MM.1S (cell line): ENCODE results near the gene TSPAN4.

ENCODE experiments used
- DNase-seq: peaks from one replicate; pipeline ENCODE4 v3.0.0-alpha.2; 2015
- H2AFZ ChIP-seq: fragments of 300-600 bp; sonication (generic); 2 replicates; pipeline ENCODE4 v1.6.0; 2016; ENCODE audit warnings: antibody characterized with exemption, low read length
- H3F3A ChIP-seq: fragments of 300-600 bp; sonication (generic); 2 replicates; pipeline ENCODE4 v1.6.1; 2016; ENCODE audit warnings: mild to moderate bottlenecking, antibody characterized with exemption, low read length, moderate library complexity, mixed read lengths; ENCODE audit not compliant: insufficient read depth
- H3K27ac ChIP-seq: fragments of 300-600 bp; sonication (generic); 2 replicates; pipeline ENCODE4 v1.5.1; 2016; ENCODE audit warnings: mild to moderate bottlenecking, low read length
- H3K27me3 ChIP-seq: fragments of 300-600 bp; sonication (generic); replicated peaks from 2 replicates; pipeline ENCODE4 v1.6.0; 2016; ENCODE audit warnings: low read length; ENCODE audit not compliant: insufficient read depth
- H3K36me3 ChIP-seq: fragments of 300-600 bp; sonication (generic); replicated peaks from 2 replicates; pipeline ENCODE4 v1.6.1; 2016; ENCODE audit warnings: mild to moderate bottlenecking, low read length, mixed read lengths; ENCODE audit not compliant: insufficient read depth
- H3K4me1 ChIP-seq: fragments of 300-600 bp; sonication (generic); 2 replicates; pipeline ENCODE4 v1.6.1; 2016; ENCODE audit warnings: low read length, mixed read lengths
- H3K4me2 ChIP-seq: fragments of 300-600 bp; sonication (generic); 2 replicates; pipeline ENCODE4 v1.6.0; 2016; ENCODE audit warnings: low read depth, low read length
- H3K4me3 ChIP-seq: fragments of 300-600 bp; sonication (generic); 2 replicates; pipeline ENCODE4 v1.5.1; 2016; ENCODE audit warnings: low read length, mixed read lengths
- H3K79me2 ChIP-seq: fragments of 300-600 bp; sonication (generic); 2 replicates; pipeline ENCODE4 v1.6.1; 2016; ENCODE audit warnings: mixed run types, low read length, mixed read lengths
- H3K9ac ChIP-seq: fragments of 300-600 bp; sonication (generic); 2 replicates; pipeline ENCODE4 v1.6.1; 2016; ENCODE audit warnings: low read length, mixed read lengths
- H3K9me2 ChIP-seq: fragments of 300-600 bp; sonication (generic); replicated peaks from 2 replicates; pipeline ENCODE4 v1.6.1; 2016; ENCODE audit warnings: mild to moderate bottlenecking, low read length, mixed read lengths; ENCODE audit not compliant: insufficient read depth
- H3K9me3 ChIP-seq: fragments of 300-600 bp; sonication (generic); replicated peaks from 2 replicates; pipeline ENCODE4 v1.6.1; 2016; ENCODE audit warnings: mild to moderate bottlenecking, low read length, mixed read lengths; ENCODE audit not compliant: insufficient read depth
- H4K20me1 ChIP-seq: fragments of 300-600 bp; sonication (generic); 2 replicates; pipeline ENCODE4 v1.6.1; 2016; ENCODE audit warnings: mild to moderate bottlenecking, low read length, moderate library complexity, mixed read lengths; ENCODE audit not compliant: insufficient read depth
- CTCF ChIP-seq: fragments of 300-600 bp; sonication (generic); IDR thresholded peaks from 2 replicates; pipeline ENCODE4 v1.5.1; 2016; ENCODE audit warnings: antibody characterized with exemption, low read length, mixed read lengths
- EZH2 ChIP-seq: fragments of 300-600 bp; sonication (generic); optimal IDR thresholded peaks from 2 replicates; pipeline ENCODE3; 2017; ENCODE audit warnings: low read depth, mild to moderate bottlenecking, antibody characterized with exemption, low read length, mixed read lengths
- EZH2phosphoT487 ChIP-seq: fragments of 300-600 bp; sonication (generic); IDR thresholded peaks from 2 replicates; pipeline ENCODE4 v1.6.1; 2018; ENCODE audit warnings: antibody characterized with exemption, low read length

TSPAN4 gene

GRCh38 chr11:848380-848931 is 5.8 kb downstream of the TSPAN4 start:
- no peaks in the 10 kb centered on the region for H3F3A ChIP-seq
- DNase-seq: peak; percentile 49
- peaks cover 80% of the 10 kb centered on the region for H3K27me3 ChIP-seq
- peak overlapping the region; percentile 17; the same call in 1 of the 2 replicates for H3K4me3 ChIP-seq
- H3K9me2 ChIP-seq: no peaks in the 10 kb centered on the region
- no peaks in the 10 kb centered on the region for H3K36me3 ChIP-seq
- no peak overlapping the region for H3K27ac ChIP-seq
- TF ChIP-seq EZH2 (no peak), EZH2phosphoT487 (no peak), CTCF (peak; percentile 90)
- H3K4me1 ChIP-seq: peaks cover 4% of the 10 kb centered on the region; the same call in 1 of the 2 replicates
- H3K9ac ChIP-seq: no peak overlapping the region
- H2AFZ ChIP-seq: no peak overlapping the region
- H3K79me2 ChIP-seq: no peaks in the 10 kb centered on the region
- H4K20me1 ChIP-seq: no peaks in the 10 kb centered on the region
- H3K4me2 ChIP-seq: peak overlapping the region; percentile 60; the same call in 1 of the 2 replicates
- no peaks in the 10 kb centered on the region for H3K9me3 ChIP-seq

- Histone ChIP-seq H4K20me1 (no peaks in the 10 kb centered on the region), H3K4me2 (peak overlapping the region; percentile 60), H2AFZ (no peak overlapping the region), H3K27me3 (peaks cover 80% of the 10 kb centered on the region), H3K36me3 (no peaks in the 10 kb centered on the region), H3K4me1 (peaks cover 4% of the 10 kb centered on the region; the same call in 1 of the 2 replicates), H3K9ac (no peak overlapping the region), H3K27ac (no peak overlapping the region), H3F3A (no peaks in the 10 kb centered on the region), H3K9me3 (no peaks in the 10 kb centered on the region), H3K4me3 (peak overlapping the region; percentile 26; the same call in 1 of the 2 replicates), H3K9me2 (no peaks in the 10 kb centered on the region), H3K79me2 (no peaks in the 10 kb centered on the region)
- DNase-seq: peak; percentile 28
- TF ChIP-seq CTCF: no peak
- no peak for TF ChIP-seq EZH2phosphoT487
- no peak for TF ChIP-seq EZH2
These were observed 6.6 kb downstream of the TSPAN4 start for GRCh38 chr11:849104-849824.

- H3K36me3 ChIP-seq: no peaks in the 10 kb centered on the region
- peaks cover 82% of the 10 kb centered on the region for H3K27me3 ChIP-seq
- H4K20me1 ChIP-seq: no peaks in the 10 kb centered on the region
- H3K4me3 ChIP-seq: no peak overlapping the region
- no peaks in the 10 kb centered on the region for H3F3A ChIP-seq
- no peaks in the 10 kb centered on the region for H3K79me2 ChIP-seq
- DNase-seq: no peak
- H3K9ac ChIP-seq: no peak overlapping the region
- no peaks in the 10 kb centered on the region for H3K9me3 ChIP-seq
- H3K4me2 ChIP-seq: no peak overlapping the region
- H2AFZ ChIP-seq: no peak overlapping the region
- H3K9me2 ChIP-seq: no peaks in the 10 kb centered on the region
- H3K4me1 ChIP-seq: peaks cover 4% of the 10 kb centered on the region; the same call in 1 of the 2 replicates
- no peak overlapping the region for H3K27ac ChIP-seq
- no peak for TF ChIP-seq CTCF
- TF ChIP-seq EZH2: no peak
- no peak for TF ChIP-seq EZH2phosphoT487
These were observed 7.5 kb downstream of the TSPAN4 start for GRCh38 chr11:849951-850774.
